ENCODE results near the gene NR2F1-AS1.

- TF ChIP-seq CTCF (IDR thresholded peaks at IDR 0.05; ENCODE audit: insufficient read depth, low read depth, low read length): no peak
- TF ChIP-seq EZH2 (IDR thresholded peaks at IDR 0.05; ENCODE audit: insufficient read depth, low read length): no peak
Measured at GRCh38 chr5:93595420-93596147, 14.6 kb upstream of the NR2F1-AS1 start.
